ENCODE measurements around the gene FOXN3.

GRCh38 chr14:89392181-89392580 lies 24.9 kb downstream of the FOXN3 start:
- TF ChIP-seq BHLHE40 (IDR thresholded peaks at IDR 0.05; ENCODE audit: borderline replicate concordance) (no peak), FOXK2 (IDR thresholded peaks at IDR 0.05) (no peak), TARDBP (IDR thresholded peaks at IDR 0.05) (no peak), FOXA1 (IDR thresholded peaks at IDR 0.05) (no peak), SP1 (IDR thresholded peaks at IDR 0.05) (no peak), PKNOX1 (IDR thresholded peaks at IDR 0.05) (no peak)
